K562 (cell line): Measurements from ENCODE around the gene CISTR. TPM values are rescaled to one million over a fixed set of nuclear protein-coding genes. Genes with fewer than 3 reads are reported as not detected.
A peak's percentile ranks its signal among the peaks of the same experiment; 100 is the strongest.

Experiments
- COPS2 ChIP-seq: fragments of 450-650 bp; conservative IDR thresholded peaks from 2 replicates; pipeline ENCODE4 v1.6.1; 2016; ENCODE audit warnings: mild to moderate bottlenecking, moderate library complexity
- DPF2 ChIP-seq: fragments of 450-650 bp; IDR thresholded peaks from 2 replicates; pipeline ENCODE4 v1.6.1; 2016
- EP400 ChIP-seq: fragments of 450-650 bp; IDR thresholded peaks from 2 replicates; pipeline ENCODE4 v1.6.1; 2017; ENCODE audit warnings: antibody characterized with exemption, mild to moderate bottlenecking, moderate library complexity
- POLR3A ChIP-seq: IDR thresholded peaks from 2 replicates; pipeline ENCODE4 v1.6.1; 2011; ENCODE audit warnings: borderline replicate concordance, mild to moderate bottlenecking, moderate library complexity; ENCODE audit not compliant: insufficient read length, insufficient read depth; ENCODE audit errors: extremely low read depth
- PRMT5 ChIP-seq: sonication (generic); formaldehyde crosslinking; IDR thresholded peaks from 2 replicates; pipeline ENCODE4 v1.5.0; 2020; ENCODE audit warnings: missing genetic modification reagents
- SMARCA5 ChIP-seq: fragments of 450-650 bp; IDR thresholded peaks from 2 replicates; pipeline ENCODE4 v1.6.1; 2016
- THRA ChIP-seq: fragments of 450-650 bp; IDR thresholded peaks from 2 replicates; pipeline ENCODE4 v1.6.1; 2017; ENCODE audit warnings: mild to moderate bottlenecking, moderate library complexity
- ZFP1 ChIP-seq: fragments of 450-650 bp; formaldehyde crosslinking; IDR thresholded peaks from 2 replicates; pipeline ENCODE4 v1.4.0; 2020; ENCODE audit warnings: mild to moderate bottlenecking, mixed read lengths
- ZFP30 ChIP-seq: fragments of 250-450 bp; sonication (Bioruptor Pico); IDR thresholded peaks from 2 replicates; pipeline ENCODE4 v1.8.0; 2022; ENCODE audit warnings: moderate library complexity, mild to moderate bottlenecking, inconsistent platforms, borderline replicate concordance
- ZFP36 ChIP-seq: fragments of 150-350 bp; IDR thresholded peaks from 2 replicates; pipeline ENCODE4 v1.6.1; 2018; ENCODE audit warnings: low read length, low read depth; ENCODE audit not compliant: partially characterized antibody
- ZNF134 ChIP-seq: fragments of 250-450 bp; sonication (Bioruptor Pico); conservative IDR thresholded peaks from 2 replicates; pipeline ENCODE4 v1.4.0; 2020
- polyA plus RNA-seq, 8 experiments: library from polyadenylated mRNA; depleted of rRNA in 4 of 8; stranded (reverse) in 5 of 8; unstranded in 3 of 8; fragments of >200 nt; fragmentation: Nextera tagmentation in 2 of 8; fragmentation: Illumina TruSeq in 1 of 8; extraction: Ambion mirVana in 2 of 8; extraction: Trizol in 1 of 8; gene quantifications; 2 replicates each; pipeline versions ENCODE4 v1.2.1 to v1.2.3, GENCODE V29; 2011 to 2014; ENCODE audit warnings: inconsistent platforms in 1 of 8, missing spikeins in 1 of 8
- total RNA-seq, 7 experiments: library from RNA; depleted of rRNA in 6 of 7; stranded (reverse); fragments of >200 nt in 6 of 7; fragmentation: Illumina TruSeq in 2 of 7; extraction: Trizol in 2 of 7; gene quantifications; 2 replicates each; pipeline versions ENCODE4 v1.2.1 to v1.2.3, GENCODE V29; 2011 to 2021; ENCODE audit warnings: low replicate concordance in 1 of 7

Gene CISTR
- total and polyA plus RNA-seq, 9 of the 15 experiments (the other 6 are each of a cell fraction or from before 2014, with no cell fraction given) = not detected

- TF ChIP-seq ZFP1 (CRISPR knock-in tag) (no peak), EP400 (no peak), ZFP36 (peak; percentile 74), THRA (no peak), SMARCA5 (peak; percentile 59; the same call in 1 of the 2 replicates), ZNF134 (CRISPR knock-in tag) (no peak), ZFP30 (CRISPR knock-in tag) (no peak), PRMT5 (no peak), COPS2 (no peak), POLR3A (no peak), DPF2 (no peak)
These were observed 11.7 kb downstream of the CISTR start (continued) for GRCh38 chr12:53740130-53740491.
